GM19238 (cell line): ENCODE data around the gene SFXN4.
"Not testable (repeated sequence)": the region's sequence is repeated elsewhere in the genome, so short reads cannot be mapped to it uniquely, and the experiment has no call there.

Experiments used
- DNase-seq: peaks from one replicate; pipeline ENCODE4 v3.0.0; 2011; ENCODE audit warnings: low spot score; ENCODE audit not compliant: insufficient read length

Gene SFXN4

DNA sequence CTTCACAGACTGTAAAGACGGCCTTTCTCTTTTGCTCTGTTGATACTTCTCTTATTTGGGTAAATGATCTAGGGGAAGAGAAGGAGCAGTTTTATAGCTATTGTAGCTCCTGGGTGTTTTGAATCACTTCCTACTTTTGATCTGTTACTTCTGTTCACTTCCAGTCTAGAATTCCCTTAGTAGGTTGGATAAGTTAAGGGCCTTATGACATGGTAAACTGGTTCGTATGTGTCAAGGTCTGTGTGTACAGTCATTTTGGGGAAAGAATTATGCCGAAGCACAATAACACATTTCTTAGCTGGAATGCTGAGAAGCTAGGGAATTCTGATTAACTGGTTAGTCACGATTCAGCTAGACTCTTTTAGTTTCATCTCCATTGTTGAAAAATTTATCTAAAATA, 53.5 kb downstream of the SFXN4 start:
- DNase-seq, result no peak

DNA sequence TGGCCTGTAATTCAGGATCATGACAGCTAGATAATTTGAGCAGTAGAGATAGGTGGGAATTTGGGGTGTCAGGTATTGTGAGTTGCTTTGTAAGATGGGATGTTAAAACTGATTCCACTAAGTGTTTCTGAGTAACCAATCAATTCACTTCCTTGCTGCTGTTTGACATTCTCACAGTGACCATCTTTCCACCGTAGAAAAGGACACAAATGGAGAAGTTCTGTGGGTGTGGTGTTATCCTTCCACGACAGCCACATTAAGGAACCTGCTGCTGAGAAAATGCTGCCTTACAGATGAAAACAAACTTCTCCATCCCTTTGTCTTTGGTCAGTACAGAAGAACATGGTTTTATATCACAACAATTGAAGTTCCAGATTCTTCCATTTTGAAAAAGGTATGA, 57.7 kb downstream of the SFXN4 start:
- not testable (repeated sequence) for DNase-seq

DNA sequence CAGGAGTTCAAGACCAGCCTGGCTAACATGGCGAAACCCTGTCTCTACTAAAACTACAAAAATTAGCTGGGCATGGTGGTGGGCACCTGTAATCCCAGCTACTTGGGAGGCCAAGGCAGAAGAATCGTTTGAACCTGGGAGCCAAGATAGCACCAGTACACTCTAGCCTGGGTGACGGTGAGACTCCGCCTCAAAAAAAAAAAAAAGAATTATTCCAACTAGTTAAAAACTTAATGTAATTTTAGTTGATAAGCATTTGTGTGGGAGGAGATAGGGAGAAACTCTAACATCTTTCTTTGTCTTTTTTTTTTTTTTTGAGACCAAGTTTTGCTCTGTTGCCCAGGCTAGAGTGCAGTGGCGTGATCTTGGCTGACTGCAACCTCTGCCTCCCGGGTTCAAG, 58.4 kb downstream of the SFXN4 start:
- DNase-seq, result not testable (repeated sequence)

DNA sequence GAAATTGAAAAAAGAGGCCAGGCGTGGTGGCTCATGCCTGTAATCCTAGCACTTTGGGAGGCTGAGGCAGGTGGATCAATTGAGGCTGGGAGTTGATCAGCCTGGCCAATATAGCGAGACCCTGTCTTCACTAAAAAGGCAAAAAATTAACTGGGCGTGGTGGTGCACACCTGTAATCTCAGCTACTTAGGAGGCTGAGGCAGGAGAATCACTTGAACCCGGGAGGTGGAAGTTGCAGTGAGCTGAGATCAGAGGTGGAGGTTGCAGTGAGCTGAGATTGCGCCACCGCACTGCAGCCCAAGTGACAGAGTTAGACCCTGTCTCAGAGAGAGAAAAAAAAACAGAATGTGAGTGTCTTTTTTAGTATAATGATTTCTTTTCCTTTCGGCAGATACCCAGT, 59.6 kb downstream of the SFXN4 start:
- DNase-seq, result not testable (repeated sequence)

DNA sequence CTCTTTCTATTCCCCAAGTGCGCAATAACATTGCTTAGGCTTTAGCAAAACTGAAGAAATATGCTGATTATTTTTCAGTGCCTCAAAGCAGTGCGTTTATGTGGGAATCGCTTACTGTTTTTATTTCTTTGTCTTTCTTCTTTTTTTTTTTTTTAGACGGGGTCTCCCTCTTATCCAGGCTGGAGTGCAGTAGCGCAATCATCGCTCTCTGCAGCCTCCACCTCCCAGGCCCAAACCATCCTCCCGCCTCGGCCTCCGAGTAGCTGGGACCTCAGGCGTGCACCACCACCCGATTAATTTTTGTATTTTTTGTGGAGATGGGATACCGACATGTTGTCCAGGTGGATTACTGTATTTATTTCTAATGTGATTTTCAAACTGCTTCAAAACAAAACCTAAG, 60.4 kb downstream of the SFXN4 start:
- DNase-seq, result no peak

DNA sequence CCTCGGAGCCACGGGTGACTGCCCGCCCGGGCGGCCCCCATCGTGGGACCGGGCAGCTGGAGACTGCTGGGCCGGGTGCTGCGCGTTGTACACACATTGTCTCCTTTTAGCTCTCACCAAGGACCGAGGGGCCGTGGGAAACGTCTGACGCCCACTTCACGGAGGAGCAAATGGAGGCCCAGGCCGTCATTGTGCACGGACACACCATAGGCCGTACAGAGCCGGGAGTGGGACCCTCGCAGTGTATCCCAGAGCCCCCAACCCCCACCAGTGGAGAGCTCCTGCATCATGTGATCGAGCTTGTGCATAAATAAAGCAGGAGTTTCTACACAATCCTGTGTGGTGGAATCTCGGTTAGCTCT, 60.9 kb downstream of the SFXN4 start:
- no peak for DNase-seq

DNA sequence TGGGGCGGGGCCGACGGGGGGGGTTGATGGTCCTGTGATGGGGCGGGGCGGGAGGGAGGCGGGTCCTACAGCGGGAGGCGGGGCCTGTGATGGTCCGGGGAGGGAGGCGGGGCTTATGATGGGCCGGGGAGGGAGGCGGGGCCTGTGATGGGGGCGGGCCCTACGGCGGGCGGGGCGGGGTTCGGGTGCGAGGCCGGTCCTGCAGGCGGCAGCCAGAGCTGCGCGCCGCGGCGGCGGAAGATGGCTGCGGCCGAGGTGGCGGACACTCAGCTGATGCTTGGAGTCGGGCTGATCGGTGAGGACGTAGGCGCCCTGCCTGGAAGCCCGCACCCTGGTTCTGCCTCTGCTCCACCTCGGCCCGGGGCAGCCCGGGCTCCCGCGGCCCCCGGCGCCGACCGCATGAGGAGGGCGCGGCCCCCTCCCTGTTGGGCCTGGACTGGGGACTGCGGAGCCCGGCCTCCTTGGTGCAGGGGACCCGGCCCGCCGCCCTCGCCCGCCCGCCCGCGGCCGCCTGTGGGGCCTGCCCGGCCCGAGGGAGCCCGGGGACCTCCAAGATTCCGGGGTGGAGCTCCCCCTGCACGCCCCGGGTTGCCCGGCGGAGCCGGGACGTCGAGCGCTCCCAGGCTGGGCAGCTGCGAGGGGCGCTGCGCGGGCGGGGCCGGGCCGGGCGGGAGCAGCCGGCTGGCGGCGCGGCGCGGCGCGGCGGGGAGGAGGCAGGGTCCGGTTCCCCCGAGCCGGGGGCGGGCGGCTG, 61.4 kb downstream of the SFXN4 start, which contains the start of gene DENND10:
DENND10 (plus strand) TSS at position 211 of the 751 bp plus-strand sequence; CDS start at position 241, 30 bp downstream.
- DNase-seq, result peak; percentile 90

DNA sequence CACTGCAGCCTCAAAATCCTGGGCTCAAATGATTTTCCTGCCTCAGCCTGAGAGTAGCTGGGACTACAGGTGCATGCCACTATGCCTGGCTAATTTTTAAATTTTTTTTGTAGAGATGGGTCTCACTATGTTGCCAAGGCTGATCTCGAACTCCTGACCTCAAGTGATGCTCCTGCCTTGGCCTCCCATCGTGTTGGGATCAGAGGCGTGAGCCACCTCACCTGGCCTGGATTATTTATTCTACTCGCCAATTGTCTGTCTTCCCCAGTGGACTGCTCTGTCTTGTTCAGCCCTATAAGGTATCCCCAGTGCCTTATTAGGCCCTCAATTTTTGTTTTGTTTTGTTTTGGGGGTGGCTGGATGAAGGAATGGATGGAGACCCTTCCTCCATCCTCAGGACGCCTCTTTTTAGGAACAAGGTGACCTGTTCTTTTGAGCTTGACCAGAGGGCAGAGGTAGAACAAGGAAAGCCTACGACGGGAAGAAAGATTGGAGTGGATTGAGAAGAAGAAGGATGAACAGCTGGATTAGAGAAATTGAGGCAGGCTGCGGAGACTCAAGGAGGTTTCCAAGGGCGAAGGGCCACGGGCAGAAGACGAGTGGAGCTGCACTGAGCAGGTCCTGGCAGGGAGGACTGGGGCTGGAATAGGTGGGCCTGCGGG, 62.1 kb downstream of the SFXN4 start:
- no peak for DNase-seq

DNA sequence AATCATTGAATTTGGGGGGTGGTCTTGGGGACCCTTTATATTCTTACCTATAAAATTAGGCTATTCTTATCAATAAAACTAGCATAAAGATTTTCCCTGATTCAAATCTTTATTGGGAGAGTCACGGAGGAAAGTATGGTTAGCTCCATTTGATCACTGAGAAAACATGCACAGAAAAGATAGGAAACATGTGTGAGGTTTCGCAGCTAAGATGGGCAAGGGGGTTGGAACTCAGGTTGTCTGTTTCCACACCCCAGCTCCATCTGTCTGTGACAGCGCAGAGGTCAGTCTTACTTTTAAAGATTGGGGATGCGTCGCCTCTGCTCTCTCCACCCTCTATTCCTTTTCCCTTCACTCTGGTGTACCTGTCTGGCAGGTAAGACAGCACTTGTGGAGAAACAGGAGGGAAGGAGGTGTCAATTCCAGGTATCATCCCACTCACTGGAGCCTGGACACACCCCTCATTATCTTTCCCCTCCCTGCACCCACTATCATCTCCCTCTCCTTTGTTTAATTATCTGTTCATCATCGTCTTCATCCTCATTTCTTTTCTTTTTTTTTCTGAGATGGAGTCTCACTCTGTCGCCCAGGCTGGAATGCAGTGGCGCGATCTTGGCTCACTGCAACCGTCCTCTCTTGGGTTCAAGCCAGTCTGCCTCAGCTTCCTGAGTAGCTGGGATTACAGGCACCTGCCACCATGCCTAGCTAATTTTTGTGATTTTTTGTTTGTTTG, 64.0 kb downstream of the SFXN4 start:
- no peak for DNase-seq

DNA sequence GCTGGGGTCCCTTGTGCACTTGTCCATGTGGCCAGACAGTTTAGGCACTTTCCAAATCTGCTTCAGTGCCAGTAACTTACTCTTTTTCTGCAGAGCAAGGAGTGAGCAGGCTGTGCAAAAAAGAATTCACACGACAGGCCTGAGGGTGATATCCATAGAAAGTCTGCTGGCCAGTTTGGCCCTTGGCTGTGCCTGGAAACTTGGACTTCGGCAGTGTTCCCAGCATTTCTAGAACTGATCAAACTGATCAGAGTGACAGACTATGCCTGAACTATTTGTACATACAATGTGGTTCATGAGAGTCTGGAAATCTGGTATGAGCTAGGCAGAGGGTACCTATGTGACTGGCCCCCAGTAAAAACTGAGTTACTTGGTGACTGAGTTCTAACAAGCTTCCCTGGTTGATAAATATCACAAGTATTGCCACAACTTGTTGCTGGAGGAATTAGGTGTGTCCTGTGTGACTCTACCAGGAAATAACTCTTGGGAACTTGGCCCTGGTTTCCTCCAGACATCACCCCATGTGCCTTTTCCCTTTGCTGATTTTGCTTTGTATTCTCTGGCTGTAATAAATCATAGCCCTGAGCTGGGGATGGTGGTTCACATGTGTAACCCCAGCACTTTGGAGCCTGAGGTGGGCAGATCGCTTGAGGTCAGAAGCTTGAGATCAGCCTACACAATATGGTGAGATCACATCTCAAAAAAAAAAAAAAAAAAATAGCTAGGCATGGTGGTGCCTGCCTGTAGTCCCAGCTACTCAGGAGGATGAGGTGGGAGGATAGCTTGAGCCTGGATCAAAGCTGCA, 64.9 kb downstream of the SFXN4 start:
- DNase-seq, result no peak

DNA sequence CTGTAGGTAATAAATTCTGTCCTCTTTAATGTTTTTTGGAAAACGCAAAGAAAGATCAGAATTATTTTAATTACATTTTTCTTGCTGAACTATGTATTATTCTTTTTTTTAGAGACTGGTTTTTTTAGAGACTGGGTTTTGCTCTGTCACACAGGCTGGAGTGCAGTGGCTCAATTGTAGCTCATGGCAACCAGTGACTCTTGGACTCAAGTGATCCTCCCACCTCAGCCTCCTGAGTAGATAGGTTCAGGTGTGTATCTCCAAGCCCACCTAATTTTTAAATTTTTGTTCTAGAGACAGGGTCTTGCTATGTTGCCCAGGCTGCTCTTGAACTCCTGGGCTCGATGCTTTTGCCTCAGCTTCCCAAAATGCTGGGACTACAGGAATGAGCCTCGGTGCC, 66.9 kb downstream of the SFXN4 start:
- DNase-seq, result no peak

DNA sequence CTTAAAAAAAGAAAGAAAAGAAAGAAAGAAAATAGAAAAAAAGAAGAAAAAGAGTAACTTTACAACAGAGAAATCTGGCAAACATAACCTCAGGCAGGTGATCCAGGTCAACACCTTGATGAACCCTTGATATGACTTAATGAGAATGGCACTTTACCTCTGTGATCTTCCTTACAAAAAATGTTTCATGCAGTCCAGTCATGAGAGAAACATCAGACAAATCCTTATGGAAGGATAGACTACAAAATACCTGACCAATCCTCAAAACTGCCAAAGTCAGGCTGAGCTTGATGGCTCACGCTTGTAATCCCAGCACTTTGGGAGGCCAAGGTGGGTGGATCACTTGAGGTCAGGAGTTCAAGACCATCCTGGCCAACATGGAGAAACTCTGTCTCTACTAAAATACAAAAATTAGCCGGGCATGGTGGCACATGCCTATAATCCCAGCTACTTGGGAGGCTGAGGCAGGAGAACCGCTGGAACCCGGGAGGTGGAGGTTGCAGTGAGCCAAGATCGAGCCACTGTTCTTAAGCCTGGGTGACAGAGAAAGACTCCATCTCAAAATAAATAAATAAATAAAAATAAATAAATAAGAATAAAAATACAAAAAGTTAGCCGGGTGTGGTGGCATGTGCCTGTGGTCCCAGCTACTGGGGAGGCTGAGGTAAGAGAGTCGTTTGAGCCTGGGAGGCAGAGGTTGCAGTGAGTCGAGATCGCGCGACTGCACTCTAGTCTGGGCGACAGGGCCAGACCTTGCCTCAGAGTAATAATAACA, 68.7 kb downstream of the SFXN4 start:
- not testable (repeated sequence) for DNase-seq

DNA sequence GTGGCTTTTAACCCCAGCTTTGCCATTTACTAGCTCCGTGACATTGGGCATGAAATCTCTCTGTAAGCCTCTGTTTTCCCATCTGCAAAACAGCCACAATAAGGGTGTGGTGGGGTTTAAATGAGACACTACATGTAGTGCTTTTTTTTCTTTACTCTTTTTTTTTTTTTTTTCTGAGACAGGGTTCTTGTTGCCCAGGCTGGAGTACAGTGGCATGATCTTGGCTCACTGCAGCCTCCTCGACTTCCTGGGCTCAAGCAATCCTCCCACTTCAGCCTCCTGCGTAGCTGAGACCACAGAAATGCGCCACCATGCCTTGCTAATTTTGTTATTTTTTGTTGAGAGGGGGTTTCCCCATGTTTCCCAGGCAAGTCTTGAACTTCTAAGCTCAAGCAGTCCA, 69.9 kb downstream of the SFXN4 start:
- DNase-seq, result no peak

DNA sequence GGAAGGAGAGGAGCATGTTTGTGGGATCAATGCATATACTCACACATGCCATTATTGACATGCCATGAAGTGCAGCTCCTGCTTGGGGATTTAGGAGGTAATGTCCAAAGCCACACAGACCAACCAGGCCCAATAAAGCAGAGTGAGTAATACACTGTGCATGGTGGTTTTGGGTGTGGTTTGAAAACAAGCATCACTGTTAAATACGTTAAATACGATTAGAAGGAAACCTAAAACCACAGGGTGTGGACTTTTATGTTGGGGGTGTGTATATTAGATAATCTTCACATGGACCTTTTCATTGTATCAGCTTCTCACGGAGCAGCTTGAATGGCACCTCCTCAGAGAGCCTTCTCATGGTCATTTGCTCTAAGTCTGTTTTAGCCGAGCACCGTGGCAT, 74.5 kb downstream of the SFXN4 start:
- no peak for DNase-seq
